GM12865 (cell line): Measurements from ENCODE around the gene PTPRN2.

Experiments used
- DNase-seq: peaks from one replicate; pipeline ENCODE4 v3.0.0; 2010; ENCODE audit warnings: low read depth
- H3K4me3 ChIP-seq: 2 replicates; pipeline ENCODE4 v1.5.1; 2011; ENCODE audit warnings: mild to moderate bottlenecking, low read depth, low read length, control low read depth
- TF ChIP-seq, protein P1 (sequence below): IDR thresholded peaks from 2 replicates; pipeline ENCODE4 v1.5.1; 2011; ENCODE audit warnings: low read length, control low read depth, low read depth, inconsistent platforms; ENCODE audit not compliant: insufficient read depth; ENCODE audit errors: missing control alignments

The PTPRN2 gene

DNA sequence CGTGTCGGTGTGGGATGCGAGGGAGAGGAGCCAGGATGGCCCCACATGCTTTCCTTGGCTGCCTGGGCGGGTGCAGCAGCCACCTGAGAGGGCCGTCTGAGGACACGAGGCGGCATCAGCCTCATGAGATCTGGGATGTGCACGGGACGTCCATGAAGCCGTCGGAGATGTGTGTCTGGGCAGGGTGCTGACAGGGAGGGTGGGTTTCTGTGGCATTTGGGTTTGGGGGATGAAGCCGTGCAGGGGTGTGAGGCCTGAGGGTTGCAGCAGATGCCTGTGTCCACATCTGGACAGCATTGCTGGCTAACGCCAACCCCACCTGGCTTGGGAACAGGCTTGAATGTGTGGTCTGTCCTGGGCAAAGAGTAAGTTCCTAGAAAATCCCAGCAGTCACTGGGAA lies 1071.3 kb downstream of the PTPRN2 start:
- no peak overlapping the region for H3K4me3 ChIP-seq
- TF ChIP-seq, protein P1, sequence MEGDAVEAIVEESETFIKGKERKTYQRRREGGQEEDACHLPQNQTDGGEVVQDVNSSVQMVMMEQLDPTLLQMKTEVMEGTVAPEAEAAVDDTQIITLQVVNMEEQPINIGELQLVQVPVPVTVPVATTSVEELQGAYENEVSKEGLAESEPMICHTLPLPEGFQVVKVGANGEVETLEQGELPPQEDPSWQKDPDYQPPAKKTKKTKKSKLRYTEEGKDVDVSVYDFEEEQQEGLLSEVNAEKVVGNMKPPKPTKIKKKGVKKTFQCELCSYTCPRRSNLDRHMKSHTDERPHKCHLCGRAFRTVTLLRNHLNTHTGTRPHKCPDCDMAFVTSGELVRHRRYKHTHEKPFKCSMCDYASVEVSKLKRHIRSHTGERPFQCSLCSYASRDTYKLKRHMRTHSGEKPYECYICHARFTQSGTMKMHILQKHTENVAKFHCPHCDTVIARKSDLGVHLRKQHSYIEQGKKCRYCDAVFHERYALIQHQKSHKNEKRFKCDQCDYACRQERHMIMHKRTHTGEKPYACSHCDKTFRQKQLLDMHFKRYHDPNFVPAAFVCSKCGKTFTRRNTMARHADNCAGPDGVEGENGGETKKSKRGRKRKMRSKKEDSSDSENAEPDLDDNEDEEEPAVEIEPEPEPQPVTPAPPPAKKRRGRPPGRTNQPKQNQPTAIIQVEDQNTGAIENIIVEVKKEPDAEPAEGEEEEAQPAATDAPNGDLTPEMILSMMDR, result no peak
- no peak for DNase-seq

- H3K4me3 ChIP-seq, result no peak overlapping the region
- TF ChIP-seq, protein P1, result no peak
- DNase-seq, result no peak
Measured at GRCh38 chr7:157515342-157516041, 1072.1 kb downstream of the PTPRN2 start.

DNA sequence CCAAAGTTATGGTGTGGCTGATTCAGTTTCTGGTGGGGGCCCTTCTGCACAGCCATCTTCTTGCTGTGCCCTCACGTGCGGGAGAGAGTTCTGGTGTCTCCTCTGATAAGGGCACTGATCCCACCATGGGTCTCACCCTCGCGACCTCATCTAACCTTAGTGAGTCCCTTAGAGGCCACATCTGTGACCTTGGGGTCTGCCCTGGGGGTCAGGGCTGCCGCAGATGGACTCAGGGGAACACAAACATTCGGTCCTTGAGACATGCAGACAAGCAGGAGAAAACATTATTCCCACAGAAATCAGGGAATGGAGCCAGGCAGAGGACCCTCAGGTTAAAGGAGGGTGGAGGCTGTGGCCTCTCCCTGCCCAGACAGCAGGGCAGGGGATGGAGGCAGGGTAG lies 1072.9 kb downstream of the PTPRN2 start:
- TF ChIP-seq, protein P1, result no peak
- DNase-seq, result no peak
- no peak overlapping the region for H3K4me3 ChIP-seq

DNA sequence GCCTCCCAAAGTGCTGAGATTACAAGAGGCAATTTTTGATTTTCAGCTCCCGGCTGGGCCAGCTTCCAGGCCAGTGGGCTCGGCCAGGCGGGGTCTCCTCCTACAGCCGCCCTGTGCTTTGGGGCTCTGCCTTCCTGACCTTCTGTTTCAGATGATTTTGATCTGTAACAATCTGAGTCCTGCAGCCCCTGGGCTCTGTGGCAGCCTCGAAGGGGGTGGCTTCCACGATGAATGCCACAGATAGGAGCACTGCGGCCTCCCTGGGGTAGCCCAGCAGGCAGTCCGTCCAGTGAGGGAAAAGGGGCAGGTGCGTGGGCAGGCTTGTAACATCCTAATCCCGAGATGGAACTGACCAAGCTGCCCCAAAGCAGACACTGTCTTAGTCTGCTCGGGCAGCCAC lies 1073.3 kb downstream of the PTPRN2 start:
- H3K4me3 ChIP-seq, result no peak overlapping the region
- TF ChIP-seq, protein P1, result no peak
- DNase-seq, result no peak

GRCh38 chr7:157513682-157514081 lies 1073.9 kb downstream of the PTPRN2 start:
- TF ChIP-seq, protein P1, result no peak
- no peak for DNase-seq

GRCh38 chr7:157513162-157513621 lies 1074.4 kb downstream of the PTPRN2 start:
- H3K4me3 ChIP-seq, result no peak overlapping the region
- no peak for DNase-seq
- TF ChIP-seq, protein P1, result no peak

More at GRCh38 chr7:157513682-157514081, 1073.9 kb downstream of the PTPRN2 start:
- no peak overlapping the region for H3K4me3 ChIP-seq

- TF ChIP-seq, protein P1, result no peak
- DNase-seq, result no peak
- no peak overlapping the region for H3K4me3 ChIP-seq
Measured at GRCh38 chr7:157509226-157509625, 1078.4 kb downstream of the PTPRN2 start.
